Glutamatergic neuron (in vitro differentiated cells): ENCODE results near the gene TAPBP. TPM values are rescaled to one million over a fixed set of nuclear protein-coding genes. Genes with fewer than 3 reads are reported as not detected.

Experiments used
- DNase-seq: peaks from one replicate; pipeline ENCODE4 v3.0.0; 2022
- H3K27ac Mint-ChIP-seq: one replicate; pipeline ENCODE4 v1.8.0; 2020; ENCODE audit warnings: mild to moderate bottlenecking, mixed read lengths, inconsistent platforms; ENCODE audit not compliant: unreplicated experiment
- H3K27me3 Mint-ChIP-seq: one replicate; pipeline ENCODE4 v1.8.0; 2020; ENCODE audit warnings: mild to moderate bottlenecking, moderate library complexity, mixed read lengths, inconsistent platforms; ENCODE audit not compliant: unreplicated experiment
- H3K36me3 Mint-ChIP-seq: one replicate; pipeline ENCODE4 v1.8.0; 2020; ENCODE audit warnings: mild to moderate bottlenecking, mixed read lengths, inconsistent platforms; ENCODE audit not compliant: unreplicated experiment
- H3K4me1 Mint-ChIP-seq: one replicate; pipeline ENCODE4 v1.8.0; 2020; ENCODE audit warnings: mild to moderate bottlenecking, low read depth, mixed read lengths, inconsistent platforms; ENCODE audit not compliant: unreplicated experiment
- H3K4me3 Mint-ChIP-seq: one replicate; pipeline ENCODE4 v1.8.0; 2020; ENCODE audit warnings: mild to moderate bottlenecking, mixed read lengths, inconsistent platforms; ENCODE audit not compliant: unreplicated experiment
- H3K9me3 Mint-ChIP-seq: one replicate; pipeline ENCODE4 v1.8.0; 2020; ENCODE audit warnings: mild to moderate bottlenecking, moderate library complexity, mixed read lengths, inconsistent platforms; ENCODE audit not compliant: unreplicated experiment
- CTCF ChIP-seq: fragments of 200-600 bp; sonication (generic); IDR thresholded peaks from one replicate; pipeline ENCODE4 v1.5.0; 2021; ENCODE audit not compliant: partially characterized antibody, unreplicated experiment
- total RNA-seq: library from RNA; stranded (reverse); fragmentation: NEBNext Ultra II Directional; extraction: Animal tissue kit (Norgen Biotek cat#: 25700); gene quantifications from one replicate; pipeline ENCODE4 v1.2.1, GENCODE V29; 2021; ENCODE audit not compliant: unreplicated experiment

Gene TAPBP
- total RNA-seq, 1 donor from 2014 or later, result 4.7 TPM

DNA sequence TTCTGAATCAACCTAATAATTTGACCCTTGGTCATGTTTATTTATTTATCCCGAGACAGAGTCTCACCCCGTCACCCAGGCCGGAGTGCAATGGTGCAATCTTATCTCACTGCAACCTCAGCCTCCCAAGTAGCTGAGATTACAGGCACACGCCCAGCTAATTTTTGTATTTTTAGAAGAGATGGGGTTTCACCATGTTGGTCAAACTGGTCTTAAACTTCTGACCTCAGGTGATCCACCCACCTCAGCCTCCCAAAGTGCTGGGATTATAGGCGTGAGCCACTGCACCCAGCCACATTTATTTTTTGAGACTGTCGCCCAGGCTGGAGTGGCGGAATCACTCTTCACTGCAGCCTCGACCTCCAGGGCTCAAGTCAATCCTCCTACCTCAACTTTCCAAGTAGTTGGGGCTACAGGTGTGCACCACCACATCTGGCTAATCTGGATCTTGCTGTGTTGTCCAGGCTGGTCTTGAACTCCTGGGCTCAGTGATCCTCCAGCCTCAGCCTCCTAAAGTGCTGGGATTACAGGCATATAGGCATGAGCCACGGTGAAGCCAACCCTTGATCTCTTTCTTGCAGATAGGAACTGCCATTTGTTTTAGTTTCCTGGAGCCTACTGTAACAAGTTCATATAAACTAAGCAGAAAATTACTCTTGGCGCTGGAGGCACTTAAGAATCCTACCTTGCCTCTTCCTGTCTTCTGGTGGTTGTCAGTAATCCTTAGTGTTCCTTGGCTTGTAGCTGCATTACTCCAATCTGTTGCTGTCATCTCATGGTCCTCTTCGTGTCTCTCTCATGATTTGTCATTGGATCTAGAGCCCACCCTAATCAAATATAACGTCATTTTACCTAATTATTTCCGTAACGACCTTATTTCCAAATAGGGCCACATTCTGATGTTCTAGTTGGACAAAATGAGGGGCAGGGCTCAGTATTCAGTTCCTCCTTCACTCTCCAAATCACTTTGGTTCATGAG is 39.7 kb downstream of the TAPBP start:
- Mint-ChIP-seq H3K9me3 (peaks cover 4% of the 10 kb centered on the region), H3K4me1 (peaks cover 35% of the 10 kb centered on the region), H3K4me3 (peak overlapping the region; percentile 98), H3K27ac (peak overlapping the region; percentile 9), H3K27me3 (peaks cover 12% of the 10 kb centered on the region), H3K36me3 (no peaks in the 10 kb centered on the region)
- TF ChIP-seq CTCF, result no peak
- no peak for DNase-seq

GRCh38 chr6:33273129-33273923 is 40.6 kb downstream of the TAPBP start:
- Mint-ChIP-seq H3K9me3 (peaks cover 4% of the 10 kb centered on the region), H3K4me3 (peak overlapping the region; percentile 98), H3K4me1 (peaks cover 28% of the 10 kb centered on the region), H3K27ac (peak overlapping the region; percentile 59), H3K27me3 (peaks cover 12% of the 10 kb centered on the region), H3K36me3 (no peaks in the 10 kb centered on the region)
- DNase-seq, result no peak
- TF ChIP-seq CTCF, result no peak

DNA sequence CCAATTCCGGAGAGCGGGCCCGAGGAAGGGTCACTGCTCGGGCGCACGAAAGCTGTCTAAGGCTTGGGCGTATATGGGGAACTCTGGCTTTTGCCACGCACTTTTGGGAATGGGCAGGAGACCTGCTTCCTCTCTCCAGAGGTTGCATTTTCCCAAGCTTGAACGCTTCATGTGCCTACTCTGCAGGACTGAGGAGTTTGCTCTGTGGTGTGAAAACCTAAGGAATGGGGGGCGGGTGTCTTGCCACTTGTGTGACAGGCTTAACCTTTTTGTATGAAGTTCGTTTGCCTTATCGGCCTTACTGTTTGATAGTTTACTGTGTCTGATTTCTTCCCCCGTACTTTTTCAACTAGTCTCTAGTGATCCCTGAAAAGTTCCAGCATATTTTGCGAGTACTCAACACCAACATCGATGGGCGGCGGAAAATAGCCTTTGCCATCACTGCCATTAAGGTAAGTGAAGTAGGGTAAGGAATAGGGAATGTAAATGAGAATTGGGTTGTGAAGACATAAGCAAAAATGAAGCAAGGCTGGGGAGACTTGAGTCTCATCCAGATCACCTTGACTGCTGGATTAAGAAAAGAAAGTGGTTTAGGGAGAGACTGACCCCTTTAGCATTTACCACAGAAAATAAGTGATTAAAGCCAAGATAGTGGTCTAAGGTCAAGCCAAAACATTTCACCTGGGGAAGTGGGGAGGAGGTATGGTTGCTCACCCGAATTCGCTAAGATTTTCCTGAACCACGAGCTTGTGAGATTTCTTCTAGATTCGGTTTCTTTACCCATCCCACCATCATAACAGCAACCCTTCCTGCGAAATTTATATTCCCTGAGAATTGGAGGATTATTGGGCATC is 41.4 kb downstream of the TAPBP start:
- peaks cover 4% of the 10 kb centered on the region for H3K9me3 Mint-ChIP-seq
- H3K36me3 Mint-ChIP-seq, result no peaks in the 10 kb centered on the region
- no peak for TF ChIP-seq CTCF
- peaks cover 14% of the 10 kb centered on the region for H3K27me3 Mint-ChIP-seq
- DNase-seq, result no peak
- peak overlapping the region; percentile 98 for H3K4me3 Mint-ChIP-seq
- peaks cover 26% of the 10 kb centered on the region for H3K4me1 Mint-ChIP-seq
- H3K27ac Mint-ChIP-seq, result peak overlapping the region; percentile 100

- peaks cover 26% of the 10 kb centered on the region for H3K4me1 Mint-ChIP-seq
- no peaks in the 10 kb centered on the region for H3K36me3 Mint-ChIP-seq
- H3K27me3 Mint-ChIP-seq, result peaks cover 11% of the 10 kb centered on the region
- peaks cover 4% of the 10 kb centered on the region for H3K9me3 Mint-ChIP-seq
- DNase-seq, result peak; percentile 88
- H3K27ac Mint-ChIP-seq, result peak within 1 kb of the TSS; percentile 100
- TF ChIP-seq CTCF, result no peak
- H3K4me3 Mint-ChIP-seq, result peak within 1 kb of the TSS; percentile 98
Measured at GRCh38 chr6:33271468-33272274, 42.2 kb downstream of the TAPBP start, which contains the start of the genes RPS18 and VPS52. TSS of gene RPS18 (plus strand) at chr6:33272075. CDS start at chr6:33272120, 45 bp downstream. TSS of gene VPS52 (minus strand) at chr6:33271876. CDS start at chr6:33271675, 201 bp downstream.
